T1000 (cell line): ENCODE data around the gene INVS.
"Not testable (repeated sequence)": the region's sequence is repeated elsewhere in the genome, so short reads cannot be mapped to it uniquely, and the experiment has no call there.

Experiments used
- DNase-seq: peaks from one replicate; lab custom pipeline; 2025; ENCODE audit warnings: mixed read lengths; lab: John Stamatoyannopoulos, UW

Gene INVS

DNA sequence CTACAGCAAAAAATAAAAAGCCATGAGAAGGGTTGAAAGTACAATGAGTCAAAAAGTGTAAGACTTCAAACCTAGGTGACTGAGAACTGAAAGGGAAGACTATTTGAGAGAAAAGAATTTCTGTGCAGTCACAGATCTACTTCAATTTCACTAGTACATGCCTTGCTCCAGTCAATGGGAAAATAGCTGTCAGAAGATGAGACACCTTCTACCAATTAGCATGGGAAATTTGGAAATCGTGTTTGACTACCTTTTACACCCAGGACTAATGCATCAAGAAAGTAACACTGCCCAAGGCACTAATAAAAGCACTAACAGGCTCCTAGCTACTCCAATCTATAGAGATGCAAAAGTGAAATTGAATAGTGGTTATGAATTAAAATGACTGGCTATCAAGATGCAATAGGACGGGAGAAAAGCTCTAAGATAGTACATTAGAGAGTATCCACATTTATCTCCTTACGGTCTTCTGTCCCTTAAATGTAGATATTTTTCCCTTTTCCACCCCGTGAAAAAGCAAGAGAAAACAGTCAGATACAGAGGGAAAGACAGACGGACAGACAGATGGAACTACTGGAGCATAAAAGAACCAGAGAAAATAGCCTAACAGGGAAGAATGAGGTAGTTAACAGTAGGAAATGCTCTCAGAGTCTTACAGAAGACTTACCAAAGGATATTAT, 15.5 kb upstream of the INVS start:
- no peak for DNase-seq

- no peak for DNase-seq
Observed at GRCh38 chr9:100084128-100084453, 15.0 kb upstream of the INVS start.

- DNase-seq = no peak
Observed at GRCh38 chr9:100084734-100085133, 14.3 kb upstream of the INVS start.

DNA sequence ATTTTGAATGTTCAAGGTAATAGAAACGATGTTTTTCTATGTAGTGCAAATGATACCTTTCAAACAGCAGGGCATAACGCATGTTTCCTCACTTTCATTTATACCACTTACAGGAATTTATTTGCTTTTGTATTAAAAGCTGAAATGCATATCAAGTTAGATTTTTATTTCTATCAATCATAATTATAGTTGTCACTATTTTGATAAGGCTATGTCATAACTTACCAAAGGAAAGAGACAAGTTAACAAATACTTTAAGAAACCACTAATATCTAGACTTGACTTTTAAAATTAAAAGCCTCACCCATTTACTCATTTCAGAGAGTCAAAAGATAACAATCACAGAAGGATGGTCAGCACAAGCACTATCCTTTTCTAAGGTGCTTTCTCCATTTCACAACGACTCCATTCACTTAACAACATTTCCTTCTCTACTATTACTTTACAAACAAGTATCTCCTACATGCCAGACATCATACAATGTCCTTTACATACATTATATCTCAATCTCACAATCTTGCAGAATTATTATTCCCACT, 12.9 kb upstream of the INVS start:
- no peak for DNase-seq

DNA sequence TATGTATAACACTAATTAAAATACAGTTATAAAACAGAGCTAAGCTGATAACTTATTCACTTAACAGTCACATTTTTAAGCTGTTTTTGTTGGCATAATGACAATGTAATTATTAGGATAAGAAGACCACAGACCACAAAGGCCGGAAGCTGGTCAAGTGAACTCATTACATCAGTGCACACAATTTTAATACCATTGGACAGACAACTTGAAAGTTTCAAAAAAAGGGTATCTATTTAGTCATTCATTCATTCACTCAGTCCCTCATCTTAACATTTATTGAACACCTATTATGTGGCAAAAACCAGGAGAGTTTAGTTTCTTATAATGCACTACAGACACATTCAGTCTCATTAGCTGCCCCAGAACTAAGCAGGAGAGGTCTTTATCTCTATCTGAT, 11.8 kb upstream of the INVS start:
- no peak for DNase-seq

- no peak for DNase-seq
Observed at GRCh38 chr9:100088202-100088601, 10.8 kb upstream of the INVS start.

DNA sequence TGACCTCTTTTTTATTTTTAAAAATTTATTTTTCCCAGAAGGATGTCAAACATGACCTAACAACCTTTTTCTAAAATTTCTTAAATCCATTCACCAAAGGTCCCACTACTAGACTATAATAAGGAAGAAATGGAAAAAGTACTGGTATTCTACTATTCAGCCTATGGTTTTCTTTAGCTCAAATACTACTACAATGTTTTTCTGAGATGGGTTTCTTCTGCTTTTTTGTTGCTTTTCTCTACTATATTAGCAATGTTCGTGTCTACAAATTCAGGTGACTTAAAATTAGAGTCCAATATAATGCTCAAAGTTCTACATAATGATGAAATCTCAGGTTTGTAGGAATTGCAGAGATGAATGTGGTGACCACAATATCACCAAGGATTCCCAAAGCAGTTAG, 8.2 kb upstream of the INVS start:
- DNase-seq = no peak

- DNase-seq = no peak
Observed at GRCh38 chr9:100091650-100092049, 7.4 kb upstream of the INVS start.

GRCh38 chr9:100092066-100092465, 7.0 kb upstream of the INVS start:
- no peak for DNase-seq

- not testable (repeated sequence) for DNase-seq
Observed at GRCh38 chr9:100094411-100094810, 4.6 kb upstream of the INVS start.

GRCh38 chr9:100096378-100096916, 2.6 kb upstream of the INVS start:
- DNase-seq = no peak

- peak; percentile 17 for DNase-seq
Observed at GRCh38 chr9:100098046-100098886, 777 bp upstream of the INVS start.

DNA sequence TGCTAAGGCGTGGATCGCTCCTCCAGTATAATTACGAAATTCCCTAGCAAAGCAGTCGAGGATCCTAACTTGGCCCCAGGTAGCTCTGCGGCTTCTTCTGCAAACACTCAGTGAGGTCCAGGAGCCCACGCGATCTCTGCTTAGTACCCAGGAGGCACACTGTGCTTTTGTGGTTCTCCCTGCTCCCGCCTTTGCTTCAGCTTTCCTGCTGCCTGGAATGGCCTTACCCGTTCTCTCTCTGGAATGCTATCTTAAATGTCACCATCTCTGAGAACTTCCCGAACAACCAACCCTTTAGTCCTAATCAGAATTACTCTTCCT, 639 bp downstream of the INVS start:
- no peak for DNase-seq

DNA sequence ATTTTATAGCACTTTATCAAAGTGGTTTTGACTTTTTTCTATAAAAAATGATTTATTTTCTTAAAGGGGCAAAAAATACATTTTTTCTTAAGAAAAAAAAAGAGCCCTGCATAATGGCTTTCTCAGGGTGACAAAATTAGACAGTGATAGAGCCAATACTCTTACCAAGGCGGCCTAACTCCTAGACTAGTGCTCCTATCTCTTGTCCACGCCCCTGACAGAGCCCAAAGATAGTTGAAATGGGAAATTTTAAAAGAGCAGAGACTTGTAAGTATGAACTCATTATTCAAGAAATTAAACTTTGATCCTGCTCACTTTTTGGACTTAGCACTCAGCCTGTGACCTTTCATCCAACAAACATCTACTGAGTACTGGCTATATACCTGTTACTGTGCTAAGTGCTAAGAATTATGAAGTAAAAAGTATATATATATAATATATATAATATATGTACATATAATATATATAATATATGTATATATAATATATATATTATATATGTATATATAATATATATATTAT, 1.2 kb downstream of the INVS start:
- DNase-seq = no peak

GRCh38 chr9:100101608-100102007, 2.6 kb downstream of the INVS start:
- no peak for DNase-seq

DNA sequence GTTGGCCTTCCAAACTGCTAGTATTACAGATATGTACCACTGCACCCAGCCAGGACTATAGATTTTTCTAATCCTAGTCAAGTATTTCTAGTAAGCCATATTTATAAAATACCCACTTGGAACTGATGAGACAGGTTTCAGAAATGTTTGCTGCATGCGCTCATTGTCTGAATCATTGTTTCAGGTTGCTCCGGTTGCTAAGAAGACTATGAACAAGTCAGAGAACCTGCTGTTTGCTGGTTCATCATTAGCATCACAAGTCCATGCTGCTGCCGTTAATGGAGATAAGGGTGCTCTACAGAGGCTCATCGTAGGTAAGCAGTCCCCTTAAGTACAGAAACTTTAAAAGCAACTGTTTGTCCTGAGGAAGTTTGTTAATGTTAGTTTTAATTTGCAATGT, 5.3 kb downstream of the INVS start:
- DNase-seq = no peak

- no peak for DNase-seq
Observed at GRCh38 chr9:100105861-100106260, 6.8 kb downstream of the INVS start.

DNA sequence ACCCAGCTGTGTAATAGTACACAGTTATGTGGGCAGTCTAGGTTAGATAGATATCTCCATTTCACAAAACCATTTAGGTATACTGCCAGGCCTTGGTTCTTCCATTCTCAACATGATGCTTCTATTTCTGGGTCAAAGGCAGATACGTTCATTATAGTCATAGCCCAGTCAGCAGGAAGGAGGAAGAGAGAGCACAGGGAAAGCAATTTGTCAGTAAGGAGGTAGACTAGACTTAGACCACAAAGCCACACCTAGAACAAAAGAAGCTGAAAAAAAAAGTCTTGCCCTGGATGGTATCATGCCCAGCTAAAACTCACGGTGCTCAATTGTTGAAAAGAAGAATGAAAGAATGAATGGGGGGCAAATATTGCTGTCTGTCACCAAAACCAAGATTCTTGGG, 7.6 kb downstream of the INVS start:
- DNase-seq = no peak

DNA sequence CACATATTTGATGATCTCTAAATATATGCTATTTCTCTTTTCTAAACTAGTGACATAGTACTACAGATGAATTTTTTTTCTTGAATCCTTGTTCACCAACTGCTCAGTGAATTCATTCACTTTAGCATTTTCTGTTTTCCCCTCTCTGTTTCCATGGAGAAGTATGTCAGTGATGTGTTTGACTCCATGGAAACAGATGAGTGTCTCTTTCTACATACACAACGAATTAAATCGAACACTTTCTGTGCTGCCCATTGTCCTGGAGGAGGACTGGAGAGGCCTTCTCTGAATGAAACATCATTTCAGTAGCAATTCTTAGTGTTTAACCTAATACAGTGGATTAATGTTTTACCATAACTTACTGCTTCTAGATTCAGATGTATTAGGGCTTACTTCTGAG, 9.5 kb downstream of the INVS start:
- DNase-seq = no peak

DNA sequence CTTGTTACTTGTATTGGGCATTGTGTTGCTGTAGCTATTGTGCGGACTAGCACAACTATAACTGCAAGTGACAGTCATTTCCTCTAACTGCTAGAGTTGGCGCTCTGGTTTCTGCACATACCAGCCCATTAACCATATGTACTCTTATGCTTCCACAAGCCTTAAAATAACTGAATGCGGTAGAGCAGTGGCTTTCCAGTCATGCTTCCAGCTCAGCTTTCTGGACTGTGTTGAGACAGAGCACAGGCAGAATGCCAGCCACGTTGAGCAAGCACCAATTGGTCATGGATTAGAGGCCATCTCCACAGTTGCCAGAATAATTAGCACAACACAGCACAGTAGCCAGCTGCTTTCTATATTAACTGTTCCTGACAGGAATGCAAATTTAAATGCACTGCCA, 12.2 kb downstream of the INVS start:
- DNase-seq = peak; percentile 27

GRCh38 chr9:100112677-100113336, 13.8 kb downstream of the INVS start:
- no peak for DNase-seq

GRCh38 chr9:100117316-100117715, 18.3 kb downstream of the INVS start:
- DNase-seq = no peak

DNA sequence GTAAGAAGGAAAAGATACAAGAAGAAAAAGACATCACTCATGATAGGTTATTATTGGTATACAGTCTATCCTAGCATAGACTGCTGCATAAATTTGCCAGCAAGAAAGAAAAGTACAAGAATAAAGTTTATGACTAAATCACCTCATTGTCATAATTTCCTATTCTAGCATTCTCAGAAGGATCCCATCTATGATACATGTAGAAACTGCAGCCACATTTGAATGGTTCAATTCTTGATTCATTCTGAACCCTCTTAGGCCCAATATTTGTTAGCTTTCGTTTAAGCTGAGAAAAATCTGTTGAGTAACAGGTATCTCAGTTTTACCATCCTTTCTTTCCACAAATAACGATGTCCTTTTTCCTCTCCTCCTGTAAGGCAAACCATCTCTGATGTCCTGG, 21.2 kb downstream of the INVS start:
- no peak for DNase-seq
